Kidney (tissue), 14 donors: ENCODE measurements around the gene CAGE1. TPM values are rescaled to one million over a fixed set of nuclear protein-coding genes. Genes with fewer than 3 reads are reported as not detected.
A peak's percentile ranks its signal among the peaks of the same experiment; 100 is the strongest.

ENCODE experiments used
- DNase-seq, 5 donors: peaks; one replicate each; pipeline ENCODE4 v3.0.0-alpha.2; 2013 to 2020
- FAIRE-seq: peaks from 2 replicates; lab custom pipeline; 2012; peaks lifted over from hg19 to GRCh38; lab: Jason Lieb, UNC
- H3K27ac ChIP-seq, 2 donors: one replicate each; pipeline ENCODE4 v1.7.0; 2013; ENCODE audit warnings: low read depth in 2 of 2, low read length in 2 of 2, inconsistent platforms in 1 of 2
- H3K27me3 ChIP-seq: one replicate; pipeline ENCODE4 v1.7.1; 2013; ENCODE audit warnings: low read length, inconsistent platforms; ENCODE audit not compliant: control insufficient read depth, insufficient read depth
- H3K36me3 ChIP-seq, 3 donors: one replicate each; pipeline versions ENCODE4 v1.7.0 to v1.7.1; 2013; ENCODE audit warnings: low read length in 3 of 3, control low read depth in 1 of 3, inconsistent platforms in 1 of 3; ENCODE audit not compliant: insufficient read depth in 3 of 3, control insufficient read depth in 2 of 3
- H3K4me1 ChIP-seq, 3 donors: one replicate each; pipeline versions ENCODE4 v1.7.0 to v1.7.1; 2013; ENCODE audit warnings: low read length in 3 of 3, inconsistent platforms in 1 of 3, low read depth in 1 of 3; ENCODE audit not compliant: control insufficient read depth in 2 of 3, insufficient read depth in 2 of 3
- H3K4me3 ChIP-seq, 3 donors: one replicate each; pipeline versions ENCODE4 v1.7.0 to v1.8.1; 2013; ENCODE audit warnings: low read length in 3 of 3, control low read depth in 1 of 3, inconsistent platforms in 1 of 3
- H3K9ac ChIP-seq, 3 donors: one replicate each; pipeline versions ENCODE4 v1.7.0 to v1.7.1; 2013; ENCODE audit warnings: low read length in 3 of 3, control low read depth in 1 of 3, inconsistent platforms in 1 of 3
- H3K9me3 ChIP-seq, 3 donors: one replicate each; pipeline versions ENCODE4 v1.7.0 to v1.7.1; 2013; ENCODE audit warnings: low read length in 3 of 3, control low read depth in 1 of 3, inconsistent platforms in 1 of 3; ENCODE audit not compliant: control insufficient read depth in 2 of 3, insufficient read depth in 1 of 3
- CTCF ChIP-seq: IDR thresholded peaks from 3 replicates; pipeline ENCODE4 v1.5.1; 2012; ENCODE audit warnings: mild to moderate bottlenecking, moderate library complexity, borderline replicate concordance; ENCODE audit not compliant: insufficient read depth; ENCODE audit errors: extremely low read depth
- intact Hi-C: fragments of 100-400 bp; cut with DNase I; formaldehyde crosslinking; loops from one replicate; pipeline ENCODE4 v1.11.1; 2022
- polyA plus RNA-seq: library from polyadenylated mRNA; stranded (reverse); fragments of 350-450 nt; fragmentation: Illumina TruSeq; extraction: RNeasy Lipid Tissue Mini Kit (QIAGEN cat#74804); gene quantifications from one replicate; pipeline ENCODE4 v1.2.3, GENCODE V29; 2014; ENCODE audit warnings: low read depth, low replicate concordance; ENCODE audit not compliant: insufficient read depth
- total RNA-seq: library from RNA; stranded (reverse); fragmentation: NEBNext Ultra II Directional; extraction: Animal tissue kit (Norgen Biotek cat#: 25700); gene quantifications from one replicate; pipeline ENCODE4 v1.2.1, GENCODE V29; 2021
- donor health status: control.
- donor health status: control.
- donor health status: control.
- donor health status: control.
- donor health status: control.
- donor health status: DM: yes; HTN: yes; CAD: no.
- donor health status: Normal renal cell carcinoma (clear cell type).

Gene CAGE1
- total and polyA plus RNA-seq, 2 donors from 2014 or later, result not detected

GRCh38 chr6:7414811-7415210 lies 25.3 kb upstream of the CAGE1 start:
- Histone ChIP-seq H3K4me1 (peaks cover 0 to 6% (median 0%) of the 10 kb centered on the region in 3 donors), H3K9me3 (no peaks in the 10 kb centered on the region), H3K36me3 (peaks cover 0 to 29% (median 13%) of the 10 kb centered on the region in 3 donors), H3K4me3 (no peak overlapping the region), H3K27ac (no peak overlapping the region), H3K27me3 (no peaks in the 10 kb centered on the region), H3K9ac (no peak overlapping the region)
- intact Hi-C loops, result loop anchor here (10.0 kb wide), 1 partner anchor 200 kb away; no protein-coding TSS in a partner anchor
- FAIRE-seq (no peak), DNase-seq (peak in 4 of 5 donors; percentile 32 to 60 (median 44))
- no peak for TF ChIP-seq CTCF

GRCh38 chr6:7413151-7413823 lies 23.7 kb upstream of the CAGE1 start:
- no peaks in the 10 kb centered on the region for H3K9me3 ChIP-seq
- peaks cover 0 to 29% (median 11%) of the 10 kb centered on the region in 3 donors for H3K36me3 ChIP-seq
- no peak for TF ChIP-seq CTCF
- DNase-seq, result no peak
- no peak overlapping the region for H3K9ac ChIP-seq
- H3K4me1 ChIP-seq, result peaks cover 0 to 6% (median 0%) of the 10 kb centered on the region in 3 donors
- H3K27ac ChIP-seq, result no peak overlapping the region
- no peak overlapping the region for H3K4me3 ChIP-seq
- FAIRE-seq, result no peak
- intact Hi-C loops, result loop anchor here (10.0 kb wide), 1 partner anchor 202 kb away; no protein-coding TSS in a partner anchor
- H3K27me3 ChIP-seq, result no peaks in the 10 kb centered on the region

GRCh38 chr6:7411328-7411727 lies 21.8 kb upstream of the CAGE1 start:
- TF ChIP-seq CTCF, result no peak

More at GRCh38 chr6:7411328-7411727, 21.8 kb upstream of the CAGE1 start:
- H3K27me3 ChIP-seq, result no peaks in the 10 kb centered on the region
- DNase-seq, result no peak
- no peak overlapping the region for H3K4me3 ChIP-seq
- peaks cover 0 to 6% (median 0%) of the 10 kb centered on the region in 3 donors for H3K4me1 ChIP-seq
- H3K36me3 ChIP-seq, result peaks cover 3 to 44% (median 10%) of the 10 kb centered on the region in 3 donors
- H3K27ac ChIP-seq, result no peak overlapping the region
- FAIRE-seq, result no peak
- no peak overlapping the region for H3K9ac ChIP-seq
- H3K9me3 ChIP-seq, result no peaks in the 10 kb centered on the region
- intact Hi-C loops, result loop anchor here (10.0 kb wide), 1 partner anchor 203 kb away; no protein-coding TSS in a partner anchor
